Right lobe of liver (tissue), 4 donors: Measurements from ENCODE around the gene LRRC4.

Experiments
- CTCF ChIP-seq, 4 donors: fragments of 200-600 bp in 3 of 4; fragments of 450-650 bp in 1 of 4; IDR thresholded peaks; one replicate each; pipeline versions ENCODE4 v1.5.1 to v1.8.0; 2016 to 2022; ENCODE audit warnings: antibody characterized with exemption in 4 of 4, mild to moderate bottlenecking in 2 of 4
- POLR2A ChIP-seq: fragments of 450-650 bp; IDR thresholded peaks from one replicate; pipeline ENCODE4 v1.6.1; 2017; ENCODE audit warnings: antibody characterized with exemption, mild to moderate bottlenecking
- donor health status: DM: no; HTN: no; CAD: no.
- donor health status: DM: no; HTN: no; CAD: no.
- donor health status: DM: no; HTN: yes; CAD: no.

DNA sequence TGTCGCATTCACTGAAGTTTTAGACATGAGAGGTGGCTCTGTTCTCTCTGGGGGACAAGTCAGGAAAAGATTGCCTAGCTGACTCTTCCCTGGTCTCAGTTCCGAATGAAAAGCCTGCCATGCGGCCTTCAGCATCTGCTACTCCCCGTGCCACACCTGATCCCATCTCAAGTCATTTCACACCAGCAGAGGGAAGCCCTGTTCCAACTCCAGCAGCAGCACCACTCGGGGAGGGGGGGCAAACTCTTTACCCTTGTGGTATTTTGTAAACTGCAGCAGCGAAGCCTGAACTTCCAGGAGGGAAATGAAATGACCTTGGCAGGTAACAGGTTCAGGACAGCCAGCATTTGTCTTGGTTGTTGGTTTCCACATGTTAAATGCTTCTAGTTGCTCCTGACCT, 13.8 kb downstream of the LRRC4 start:
- no peak for TF ChIP-seq POLR2A
- no peak for TF ChIP-seq CTCF (IDR thresholded peaks at IDR 0.05)
